Muscle layer of colon (tissue), 2 donors: ENCODE results near the gene MCRIP2.

Source experiments
- H3K27ac ChIP-seq: one replicate; pipeline ENCODE4 v1.7.0; 2013; ENCODE audit warnings: low read depth, mild to moderate bottlenecking, low read length, moderate library complexity
- H3K27me3 ChIP-seq, 2 donors: one replicate each; pipeline ENCODE4 v1.7.0; 2013; ENCODE audit warnings: low read length in 2 of 2, mild to moderate bottlenecking in 2 of 2; ENCODE audit not compliant: insufficient read depth in 2 of 2, control insufficient read depth in 1 of 2
- H3K36me3 ChIP-seq: one replicate; pipeline ENCODE4 v1.7.0; 2013; ENCODE audit warnings: mild to moderate bottlenecking, low read length; ENCODE audit not compliant: insufficient read depth
- H3K4me1 ChIP-seq: one replicate; pipeline ENCODE4 v1.7.0; 2013; ENCODE audit warnings: mild to moderate bottlenecking, low read length; ENCODE audit not compliant: insufficient read depth
- H3K4me3 ChIP-seq, 2 donors: one replicate each; pipeline ENCODE4 v1.7.0; 2013; ENCODE audit warnings: low read length in 2 of 2, low read depth in 1 of 2, mild to moderate bottlenecking in 1 of 2, moderate library complexity in 1 of 2
- H3K9ac ChIP-seq: one replicate; pipeline ENCODE4 v1.7.0; 2013; ENCODE audit warnings: low read length
- H3K9me3 ChIP-seq: one replicate; pipeline ENCODE4 v1.7.0; 2013; ENCODE audit warnings: mild to moderate bottlenecking, low read length
- donor health status: abdominal sarcoma.
- donor health status: Adenocarcinoma of cecum.

Gene MCRIP2

GRCh38 chr16:600781-601180, 40.8 kb upstream of the MCRIP2 start:
- Histone ChIP-seq H3K27ac (no peak overlapping the region), H3K9ac (no peak overlapping the region), H3K9me3 (no peaks in the 10 kb centered on the region), H3K36me3 (no peaks in the 10 kb centered on the region), H3K4me1 (no peaks in the 10 kb centered on the region), H3K4me3 (no peak overlapping the region), H3K27me3 (no peaks in the 10 kb centered on the region)

GRCh38 chr16:603933-604332, 37.7 kb upstream of the MCRIP2 start:
- no peaks in the 10 kb centered on the region for H3K27me3 ChIP-seq
- H3K4me3 ChIP-seq = no peak overlapping the region
- H3K36me3 ChIP-seq = no peaks in the 10 kb centered on the region
- H3K9me3 ChIP-seq = no peaks in the 10 kb centered on the region
- H3K4me1 ChIP-seq = no peaks in the 10 kb centered on the region
- H3K27ac ChIP-seq = no peak overlapping the region
- no peak overlapping the region for H3K9ac ChIP-seq

DNA sequence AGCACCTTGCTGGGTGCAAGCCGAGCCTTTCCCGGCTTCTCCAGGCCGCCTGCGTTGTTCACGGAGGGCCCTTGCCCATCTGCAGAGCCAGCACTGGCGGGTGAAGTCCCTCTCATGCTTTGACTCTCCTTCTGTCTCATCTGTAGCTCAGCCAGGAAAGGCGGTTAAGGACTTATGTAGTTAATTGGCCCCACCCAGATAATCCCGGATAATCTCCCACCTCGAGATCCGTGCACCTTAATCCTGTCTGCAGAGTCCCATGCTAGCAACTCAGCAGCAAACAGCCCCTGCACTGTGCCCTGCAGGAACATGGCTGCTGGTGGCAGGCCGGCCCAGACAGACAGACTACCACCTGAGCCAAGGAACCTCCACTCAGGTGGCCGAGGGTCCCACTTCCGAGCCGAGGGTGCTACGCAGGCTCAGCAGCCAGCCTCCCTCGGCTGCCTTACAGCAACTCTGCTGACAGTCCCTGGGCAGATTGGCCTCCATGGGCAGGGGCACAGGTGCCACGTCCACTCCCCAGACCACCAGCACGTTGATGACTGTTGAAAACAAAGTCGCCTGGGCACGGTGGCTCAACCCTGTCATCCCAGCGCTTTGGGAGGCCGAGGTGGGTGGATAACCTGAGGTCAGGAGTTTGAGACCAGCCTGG, 34.8 kb upstream of the MCRIP2 start:
- Histone ChIP-seq H3K4me1 (no peaks in the 10 kb centered on the region), H3K4me3 (no peak overlapping the region), H3K9ac (no peak overlapping the region), H3K9me3 (no peaks in the 10 kb centered on the region), H3K27me3 (no peaks in the 10 kb centered on the region), H3K36me3 (no peaks in the 10 kb centered on the region), H3K27ac (no peak overlapping the region)

GRCh38 chr16:608019-608418, 33.6 kb upstream of the MCRIP2 start:
- no peaks in the 10 kb centered on the region for H3K9me3 ChIP-seq
- no peaks in the 10 kb centered on the region for H3K4me1 ChIP-seq
- H3K36me3 ChIP-seq = no peaks in the 10 kb centered on the region
- H3K4me3 ChIP-seq = no peak overlapping the region
- no peaks in the 10 kb centered on the region for H3K27me3 ChIP-seq
- no peak overlapping the region for H3K9ac ChIP-seq
- H3K27ac ChIP-seq = no peak overlapping the region

GRCh38 chr16:609316-609715, 32.3 kb upstream of the MCRIP2 start:
- H3K4me3 ChIP-seq = no peak overlapping the region
- H3K9me3 ChIP-seq = no peaks in the 10 kb centered on the region
- no peaks in the 10 kb centered on the region for H3K4me1 ChIP-seq
- H3K27me3 ChIP-seq = no peaks in the 10 kb centered on the region
- H3K9ac ChIP-seq = no peak overlapping the region
- H3K27ac ChIP-seq = no peak overlapping the region
- no peaks in the 10 kb centered on the region for H3K36me3 ChIP-seq

DNA sequence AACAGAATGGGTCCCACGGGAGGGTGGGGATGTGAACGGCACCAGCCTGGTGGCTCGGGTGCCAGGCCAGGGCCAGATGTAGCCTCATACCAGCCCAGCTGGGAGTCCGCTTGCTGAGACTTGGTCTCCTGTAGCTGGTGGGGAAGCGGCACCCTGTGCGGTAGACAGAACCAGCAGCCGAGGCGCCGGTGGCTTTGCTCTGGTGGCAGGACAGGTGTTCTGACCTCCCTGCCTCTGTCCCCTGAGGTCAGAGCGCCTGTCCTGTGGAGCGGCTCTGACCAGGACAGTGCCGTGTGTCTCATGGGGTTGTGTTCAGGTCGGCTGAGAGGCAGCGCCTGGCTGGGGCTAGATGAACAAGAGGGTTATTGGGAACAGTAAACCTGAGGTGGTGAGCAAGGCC, 31.6 kb upstream of the MCRIP2 start:
- Histone ChIP-seq H3K27ac (no peak overlapping the region), H3K4me1 (no peaks in the 10 kb centered on the region), H3K9ac (no peak overlapping the region), H3K9me3 (no peaks in the 10 kb centered on the region), H3K36me3 (no peaks in the 10 kb centered on the region), H3K27me3 (no peaks in the 10 kb centered on the region), H3K4me3 (no peak overlapping the region)

DNA sequence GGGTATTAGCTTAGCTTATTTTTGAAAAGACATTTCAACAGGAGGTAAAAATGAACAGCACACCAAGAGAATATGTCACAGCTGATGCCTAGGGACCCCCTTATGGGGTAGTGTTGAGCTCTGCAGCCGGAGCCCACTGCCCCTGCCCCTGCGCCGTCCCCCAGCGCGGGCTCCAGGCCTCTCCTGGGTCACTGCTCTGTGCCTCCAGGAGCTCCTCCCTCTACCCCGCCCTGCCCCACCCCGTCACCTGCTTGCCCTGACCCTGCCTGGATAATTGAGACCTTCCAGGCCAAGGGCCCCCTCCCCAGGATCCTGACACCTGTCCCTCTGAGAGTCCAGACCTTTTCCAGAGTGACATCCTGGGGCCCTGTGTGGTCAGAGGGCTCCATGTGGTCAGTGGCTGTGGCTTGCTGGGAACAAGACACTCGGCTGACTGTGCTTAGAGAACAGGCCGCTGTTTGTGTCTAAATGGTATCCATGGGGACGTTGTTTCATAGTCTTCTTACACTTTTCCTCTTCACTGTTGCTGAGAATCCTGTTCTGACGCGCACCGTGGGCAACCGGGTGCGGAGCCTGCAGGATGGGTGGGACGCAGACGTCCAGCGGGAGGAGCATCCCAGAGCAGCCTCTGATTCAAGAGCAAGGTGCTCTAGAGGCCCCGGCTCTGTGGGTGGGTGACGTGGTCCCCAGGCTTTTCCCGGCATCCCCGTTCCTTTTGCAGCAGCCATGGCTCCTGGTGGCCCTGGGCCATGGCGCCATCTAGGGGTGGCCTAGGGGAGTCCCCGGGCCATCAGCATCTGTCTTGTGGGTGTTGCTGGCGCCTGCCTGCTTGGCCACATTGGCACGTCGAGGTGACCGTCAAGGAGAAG, 30.9 kb upstream of the MCRIP2 start:
- Histone ChIP-seq H3K9me3 (no peaks in the 10 kb centered on the region), H3K4me3 (no peak overlapping the region), H3K36me3 (no peaks in the 10 kb centered on the region), H3K27ac (no peak overlapping the region), H3K4me1 (no peaks in the 10 kb centered on the region), H3K9ac (no peak overlapping the region), H3K27me3 (no peaks in the 10 kb centered on the region)

DNA sequence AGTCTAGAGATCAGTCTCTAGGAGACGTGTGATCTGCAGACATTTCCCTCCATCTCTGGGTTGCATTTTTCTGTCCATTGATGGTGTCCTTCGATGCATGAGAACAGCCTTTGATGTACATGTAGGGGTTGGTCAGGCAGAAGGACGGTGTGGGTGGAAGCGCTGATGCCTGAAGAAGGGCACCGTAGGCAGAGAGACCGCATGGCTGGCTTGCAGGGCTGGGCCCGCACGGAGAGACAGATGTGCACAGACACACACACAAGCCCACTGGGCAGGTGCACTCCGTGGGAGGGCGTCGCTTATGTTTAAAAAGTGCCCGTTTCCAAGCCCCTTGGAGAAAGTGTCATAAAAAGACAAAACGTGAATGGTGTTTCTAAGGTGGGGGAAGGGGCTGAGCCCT, 26.5 kb upstream of the MCRIP2 start:
- no peaks in the 10 kb centered on the region for H3K36me3 ChIP-seq
- no peaks in the 10 kb centered on the region for H3K4me1 ChIP-seq
- H3K9me3 ChIP-seq = no peaks in the 10 kb centered on the region
- H3K9ac ChIP-seq = no peak overlapping the region
- no peaks in the 10 kb centered on the region for H3K27me3 ChIP-seq
- no peak overlapping the region for H3K27ac ChIP-seq
- H3K4me3 ChIP-seq = no peak overlapping the region

- peaks cover 4% of the 10 kb centered on the region for H3K4me1 ChIP-seq
- no peak overlapping the region for H3K9ac ChIP-seq
- H3K4me3 ChIP-seq = no peak overlapping the region
- no peaks in the 10 kb centered on the region for H3K9me3 ChIP-seq
- no peaks in the 10 kb centered on the region for H3K27me3 ChIP-seq
- H3K27ac ChIP-seq = no peak overlapping the region
- no peaks in the 10 kb centered on the region for H3K36me3 ChIP-seq
These were observed 24.7 kb upstream of the MCRIP2 start for GRCh38 chr16:616733-617586.

- Histone ChIP-seq H3K9me3 (no peaks in the 10 kb centered on the region), H3K9ac (no peak overlapping the region), H3K4me1 (peaks cover 4% of the 10 kb centered on the region), H3K36me3 (no peaks in the 10 kb centered on the region), H3K27me3 (no peaks in the 10 kb centered on the region), H3K27ac (no peak overlapping the region), H3K4me3 (no peak overlapping the region)
These were observed 23.8 kb upstream of the MCRIP2 start for GRCh38 chr16:617855-618254.

DNA sequence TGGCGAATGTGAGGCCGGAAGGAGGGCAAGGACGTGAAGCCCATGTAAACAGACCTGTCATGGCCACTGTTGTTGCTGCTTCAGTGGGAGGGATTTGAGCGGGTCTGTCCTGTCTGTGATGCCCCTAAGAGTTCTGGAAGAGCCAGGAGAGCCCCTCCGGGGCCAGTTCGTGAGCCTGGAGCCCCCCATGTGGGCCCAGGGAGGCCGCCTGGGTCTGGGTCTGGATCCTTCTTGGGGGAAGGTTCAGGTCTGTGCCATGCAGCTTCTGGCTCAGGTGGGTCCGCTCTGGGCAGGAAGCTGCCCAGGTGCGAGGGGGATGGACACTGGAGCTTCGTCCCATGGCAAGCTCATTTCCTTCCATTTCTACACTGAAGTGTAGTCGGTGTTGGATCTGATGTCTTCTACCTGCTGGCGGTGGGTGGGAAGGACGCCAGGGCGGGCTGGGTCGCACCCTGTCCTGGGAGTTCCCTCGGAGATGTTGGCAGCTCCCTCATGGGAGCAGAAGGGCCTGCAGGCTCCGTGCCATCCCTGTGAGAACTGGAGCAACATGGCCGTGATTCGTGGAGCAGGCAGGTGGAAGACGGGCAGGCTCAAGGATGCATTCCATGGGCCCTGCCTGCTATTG, 22.0 kb upstream of the MCRIP2 start:
- Histone ChIP-seq H3K4me3 (no peak overlapping the region), H3K27me3 (no peaks in the 10 kb centered on the region), H3K27ac (no peak overlapping the region), H3K36me3 (no peaks in the 10 kb centered on the region), H3K4me1 (peaks cover 4% of the 10 kb centered on the region), H3K9ac (no peak overlapping the region), H3K9me3 (no peaks in the 10 kb centered on the region)
